Activated T-cell treated with anti-CD3 and anti-CD28 coated beads, Interleukin-2, amount 50 U/mL, for 4 hours (primary cell): Measurements from ENCODE around the gene MXRA8. TPM values are rescaled to one million over a fixed set of nuclear protein-coding genes. Genes with fewer than 3 reads are reported as not detected.
A peak's percentile ranks its signal among the peaks of the same experiment; 100 is the strongest.
"Not testable (repeated sequence)": the region's sequence is repeated elsewhere in the genome, so short reads cannot be mapped to it uniquely, and the experiment has no call there.

Source experiments
- ATAC-seq, 2 donors: fragments of 200-7000 bp; cut with Tn5 transposase; one replicate each; pipeline ENCODE4 v1.10.0; 2021
- DNase-seq: peaks from one replicate; pipeline ENCODE4 v3.0.0-alpha.2; 2020
- H3K27me3 Mint-ChIP-seq: one replicate; pipeline ENCODE4 v1.8.0; 2021; ENCODE audit warnings: low read depth, mixed read lengths
- H3K36me3 Mint-ChIP-seq: one replicate; pipeline ENCODE4 v1.8.0; 2022; ENCODE audit warnings: mixed read lengths; ENCODE audit not compliant: insufficient read depth
- H3K4me1 Mint-ChIP-seq: one replicate; pipeline ENCODE4 v1.8.0; 2021; ENCODE audit warnings: low read depth, mixed read lengths
- H3K4me3 Mint-ChIP-seq: one replicate; pipeline ENCODE4 v1.8.0; 2021; ENCODE audit warnings: mild to moderate bottlenecking, moderate library complexity, mixed read lengths
- H3K9me3 Mint-ChIP-seq: one replicate; pipeline ENCODE4 v1.8.0; 2021; ENCODE audit warnings: mixed read lengths
- total RNA-seq, 3 donors: library from RNA; stranded (reverse); gene quantifications; one replicate each; pipeline ENCODE4 v1.2.1, GENCODE V29; 2021

Gene MXRA8
- total RNA-seq, 3 donors from 2014 or later = 0.41 to 0.53 (median 0.47) TPM

- no peak for ATAC-seq
- no peaks in the 10 kb centered on the region for H3K9me3 Mint-ChIP-seq
- no peaks in the 10 kb centered on the region for H3K27me3 Mint-ChIP-seq
- no peak for DNase-seq
- H3K36me3 Mint-ChIP-seq = peaks cover 2% of the 10 kb centered on the region
- no peak overlapping the region for H3K4me3 Mint-ChIP-seq
- H3K4me1 Mint-ChIP-seq = peaks cover 13% of the 10 kb centered on the region
Measured at GRCh38 chr1:1377540-1378205, 19.3 kb upstream of the MXRA8 start.

- ATAC-seq (no peak), DNase-seq (no peak)
- H3K9me3 Mint-ChIP-seq = no peaks in the 10 kb centered on the region
- H3K27me3 Mint-ChIP-seq = no peaks in the 10 kb centered on the region
- H3K36me3 Mint-ChIP-seq = peaks cover 2% of the 10 kb centered on the region
- H3K4me3 Mint-ChIP-seq = peak overlapping the region; percentile 66
- peaks cover 19% of the 10 kb centered on the region for H3K4me1 Mint-ChIP-seq
Measured at GRCh38 chr1:1376551-1377226, 18.3 kb upstream of the MXRA8 start.

- no peaks in the 10 kb centered on the region for H3K27me3 Mint-ChIP-seq
- H3K4me1 Mint-ChIP-seq = peaks cover 23% of the 10 kb centered on the region
- H3K4me3 Mint-ChIP-seq = peak within 1 kb of the TSS; percentile 89
- peaks cover 2% of the 10 kb centered on the region for H3K36me3 Mint-ChIP-seq
- no peaks in the 10 kb centered on the region for H3K9me3 Mint-ChIP-seq
- DNase-seq = peak; percentile 92
- ATAC-seq = peak; percentile 96 to 97
Measured at GRCh38 chr1:1374929-1375662, 16.7 kb upstream of the MXRA8 start, which contains the start of gene AURKAIP1. TSS of gene AURKAIP1 (minus strand) at chr1:1375207. CDS start at chr1:1374756, 451 bp downstream.

GRCh38 chr1:1374589-1374928, 16.2 kb upstream of the MXRA8 start:
- ATAC-seq = peak in 1 of 2 donors; percentile 0
- Mint-ChIP-seq H3K4me3 (peak overlapping the region; percentile 89), H3K9me3 (no peaks in the 10 kb centered on the region), H3K36me3 (peaks cover 2% of the 10 kb centered on the region), H3K4me1 (peaks cover 23% of the 10 kb centered on the region), H3K27me3 (no peaks in the 10 kb centered on the region)
- DNase-seq = no peak

- DNase-seq (no peak), ATAC-seq (no peak)
- Mint-ChIP-seq H3K4me3 (peak overlapping the region; percentile 89), H3K36me3 (peaks cover 2% of the 10 kb centered on the region), H3K4me1 (peaks cover 23% of the 10 kb centered on the region), H3K9me3 (no peaks in the 10 kb centered on the region), H3K27me3 (no peaks in the 10 kb centered on the region)
Measured at GRCh38 chr1:1373815-1374588, 15.6 kb upstream of the MXRA8 start.

- DNase-seq (no peak), ATAC-seq (no peak)
- Mint-ChIP-seq H3K9me3 (no peaks in the 10 kb centered on the region), H3K36me3 (peaks cover 2% of the 10 kb centered on the region), H3K27me3 (no peaks in the 10 kb centered on the region), H3K4me1 (peaks cover 23% of the 10 kb centered on the region), H3K4me3 (peak overlapping the region; percentile 89)
Measured at GRCh38 chr1:1373051-1373814, 14.9 kb upstream of the MXRA8 start.

- H3K4me3 Mint-ChIP-seq = peak overlapping the region; percentile 66
- H3K36me3 Mint-ChIP-seq = peaks cover 2% of the 10 kb centered on the region
- H3K9me3 Mint-ChIP-seq = no peaks in the 10 kb centered on the region
- peaks cover 23% of the 10 kb centered on the region for H3K4me1 Mint-ChIP-seq
- peak; percentile 74 for DNase-seq
- H3K27me3 Mint-ChIP-seq = no peaks in the 10 kb centered on the region
- peak; percentile 23 to 33 for ATAC-seq
Measured at GRCh38 chr1:1371746-1372711, 13.7 kb upstream of the MXRA8 start.

GRCh38 chr1:1371364-1371745, 13.0 kb upstream of the MXRA8 start:
- ATAC-seq = no peak

GRCh38 chr1:1370771-1371300, 12.5 kb upstream of the MXRA8 start:
- H3K9me3 Mint-ChIP-seq = no peaks in the 10 kb centered on the region
- H3K4me3 Mint-ChIP-seq = no peak overlapping the region
- ATAC-seq = no peak
- DNase-seq = no peak
- peaks cover 23% of the 10 kb centered on the region for H3K4me1 Mint-ChIP-seq
- H3K36me3 Mint-ChIP-seq = peaks cover 2% of the 10 kb centered on the region
- no peaks in the 10 kb centered on the region for H3K27me3 Mint-ChIP-seq

More at GRCh38 chr1:1371364-1371745, 13.0 kb upstream of the MXRA8 start:
- no peaks in the 10 kb centered on the region for H3K27me3 Mint-ChIP-seq
- H3K9me3 Mint-ChIP-seq = no peaks in the 10 kb centered on the region
- DNase-seq = no peak
- H3K4me3 Mint-ChIP-seq = peak overlapping the region; percentile 40
- peaks cover 2% of the 10 kb centered on the region for H3K36me3 Mint-ChIP-seq
- H3K4me1 Mint-ChIP-seq = peaks cover 23% of the 10 kb centered on the region

- peaks cover 22% of the 10 kb centered on the region for H3K4me1 Mint-ChIP-seq
- not testable (repeated sequence) for DNase-seq, H3K36me3 Mint-ChIP-seq, ATAC-seq, H3K9me3 Mint-ChIP-seq, H3K4me3 Mint-ChIP-seq, H3K27me3 Mint-ChIP-seq
Measured at GRCh38 chr1:1370094-1370493, 11.7 kb upstream of the MXRA8 start.

GRCh38 chr1:1367315-1367714, 9.0 kb upstream of the MXRA8 start:
- H3K27me3 Mint-ChIP-seq = no peaks in the 10 kb centered on the region
- H3K36me3 Mint-ChIP-seq = no peaks in the 10 kb centered on the region
- no peaks in the 10 kb centered on the region for H3K9me3 Mint-ChIP-seq
- H3K4me3 Mint-ChIP-seq = no peak overlapping the region
- peaks cover 10% of the 10 kb centered on the region for H3K4me1 Mint-ChIP-seq
- ATAC-seq (no peak), DNase-seq (no peak)

- Mint-ChIP-seq H3K4me1 (peaks cover 4% of the 10 kb centered on the region), H3K27me3 (no peaks in the 10 kb centered on the region), H3K36me3 (no peaks in the 10 kb centered on the region), H3K4me3 (no peak overlapping the region), H3K9me3 (no peaks in the 10 kb centered on the region)
- DNase-seq (no peak), ATAC-seq (no peak)
Measured at GRCh38 chr1:1366699-1367066, 8.3 kb upstream of the MXRA8 start.
